GM21526 (cell line): ENCODE data around the gene ADIPOQ.
A peak's percentile ranks its signal among the peaks of the same experiment; 100 is the strongest.
"Not testable (repeated sequence)": the region's sequence is repeated elsewhere in the genome, so short reads cannot be mapped to it uniquely, and the experiment has no call there.

ENCODE experiments used
- ATAC-seq: cut with Tn5 transposase; IDR thresholded peaks from one replicate; pipeline ENCODE4 v1.9.1; 2021; ENCODE audit warnings: moderate library complexity; ENCODE audit not compliant: unreplicated experiment, low FRiP score

Gene ADIPOQ

GRCh38 chr3:186825872-186826409, 16.6 kb upstream of the ADIPOQ start:
- ATAC-seq, result no peak

DNA sequence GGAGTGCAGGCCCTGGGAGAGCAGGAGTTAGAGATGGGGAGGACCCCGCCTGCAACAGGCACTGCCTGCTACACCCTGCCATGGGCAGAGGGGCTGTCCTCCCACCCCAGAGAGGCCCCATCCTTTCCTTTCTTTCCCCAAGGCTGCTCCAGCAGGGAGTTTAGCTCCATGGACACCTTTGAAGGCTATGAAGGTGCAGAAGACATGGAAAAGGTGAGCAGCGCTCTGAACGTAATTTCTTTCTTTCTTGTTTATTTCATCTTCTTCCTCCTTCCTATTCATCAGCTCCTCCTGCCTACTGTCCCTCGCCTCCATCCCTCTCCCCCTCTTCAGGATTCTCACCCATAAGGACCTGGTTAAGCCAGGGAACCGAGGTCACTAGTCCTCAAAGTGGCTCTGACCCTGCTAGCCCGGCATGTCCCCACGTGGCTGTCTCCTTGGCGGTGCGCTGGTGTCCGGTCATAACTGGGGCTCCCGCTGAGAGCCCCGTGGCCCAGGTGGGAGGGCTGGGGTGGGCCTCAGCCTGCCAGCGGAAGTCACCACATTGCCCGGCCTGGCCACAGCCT, 16.0 kb upstream of the ADIPOQ start:
- ATAC-seq, result no peak

GRCh38 chr3:186826976-186827857, 15.3 kb upstream of the ADIPOQ start:
- peak; percentile 92 for ATAC-seq

DNA sequence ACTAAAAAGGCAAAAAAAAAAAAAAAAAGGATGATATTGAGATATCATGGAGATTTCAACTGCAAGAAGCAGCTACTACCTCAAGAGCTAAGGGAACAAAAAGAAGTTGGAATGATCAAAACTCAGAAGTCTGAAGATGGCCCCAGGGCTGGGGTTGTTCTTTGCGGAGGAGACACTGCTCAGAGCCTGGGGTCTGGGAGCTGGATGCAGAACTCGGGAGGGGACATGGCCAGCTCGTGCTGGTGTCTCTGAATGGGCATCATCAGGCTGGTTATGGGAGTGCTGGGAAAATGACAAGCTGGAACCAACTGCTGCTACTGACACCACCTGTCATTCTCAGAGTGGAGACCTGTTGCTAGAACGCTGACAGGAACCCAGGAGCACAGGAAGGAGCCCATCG, 14.2 kb upstream of the ADIPOQ start:
- no peak for ATAC-seq

DNA sequence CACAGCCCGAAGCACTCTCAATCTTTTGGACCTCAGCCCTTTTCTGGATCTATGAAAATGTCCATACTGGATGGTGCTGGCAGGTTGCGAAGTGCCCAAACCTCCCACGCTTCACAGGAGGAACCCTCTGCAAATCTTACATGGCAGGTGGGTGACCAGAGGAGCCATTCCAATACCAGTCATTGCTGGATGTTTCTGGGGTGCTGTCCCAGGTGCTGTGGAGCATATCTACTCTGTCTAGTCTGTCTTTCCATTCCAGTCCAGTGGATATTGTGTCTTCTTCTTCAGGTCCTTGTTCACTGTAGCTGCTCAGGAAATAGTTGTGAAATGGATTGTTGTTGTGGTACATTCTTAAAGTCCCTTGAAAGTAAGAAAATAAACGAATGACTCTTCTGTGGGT, 10.7 kb upstream of the ADIPOQ start:
- no peak for ATAC-seq

GRCh38 chr3:186832276-186832675, 10.2 kb upstream of the ADIPOQ start:
- ATAC-seq, result no peak

DNA sequence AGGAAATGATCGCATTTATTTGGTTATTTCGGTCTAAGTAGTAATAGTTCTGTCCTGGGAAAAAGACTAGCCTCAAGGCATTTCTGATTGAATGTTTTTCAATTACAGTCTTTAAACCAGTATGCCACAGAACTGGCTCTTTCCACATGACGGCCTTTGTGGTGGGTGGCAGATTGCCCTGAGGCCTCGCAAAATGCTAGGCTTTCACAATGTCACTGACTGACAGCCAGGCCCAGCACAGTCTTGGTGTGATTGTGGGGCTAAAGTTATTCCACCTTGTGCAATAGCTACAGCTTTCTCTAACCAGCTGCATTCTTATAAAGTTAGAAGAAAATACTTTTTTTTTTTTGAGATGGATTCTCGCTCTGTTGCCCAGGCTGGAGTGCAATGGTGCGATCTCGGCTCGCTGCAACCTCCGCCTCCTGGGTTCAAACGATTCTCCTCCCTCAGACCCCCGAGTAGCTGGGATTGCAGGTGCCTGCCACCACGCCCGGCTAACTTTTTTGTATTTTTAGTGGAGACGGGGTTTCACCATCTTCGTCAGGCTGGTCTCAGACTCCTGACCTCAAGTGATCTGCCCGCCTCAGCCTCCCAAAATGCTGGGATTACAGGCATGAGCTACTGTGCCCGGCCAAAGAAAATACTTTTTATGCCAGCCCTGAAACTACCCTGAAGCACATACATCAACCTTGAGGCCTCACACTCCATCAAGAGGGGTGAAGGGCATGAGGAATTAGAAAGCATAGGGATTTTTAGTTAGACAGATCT, 2.5 kb upstream of the ADIPOQ start:
- no peak for ATAC-seq

- ATAC-seq, result no peak
Measured at GRCh38 chr3:186841620-186842019, 890 bp upstream of the ADIPOQ start.

- no peak for ATAC-seq
Measured at GRCh38 chr3:186843039-186843432, 526 bp downstream of the ADIPOQ start.

DNA sequence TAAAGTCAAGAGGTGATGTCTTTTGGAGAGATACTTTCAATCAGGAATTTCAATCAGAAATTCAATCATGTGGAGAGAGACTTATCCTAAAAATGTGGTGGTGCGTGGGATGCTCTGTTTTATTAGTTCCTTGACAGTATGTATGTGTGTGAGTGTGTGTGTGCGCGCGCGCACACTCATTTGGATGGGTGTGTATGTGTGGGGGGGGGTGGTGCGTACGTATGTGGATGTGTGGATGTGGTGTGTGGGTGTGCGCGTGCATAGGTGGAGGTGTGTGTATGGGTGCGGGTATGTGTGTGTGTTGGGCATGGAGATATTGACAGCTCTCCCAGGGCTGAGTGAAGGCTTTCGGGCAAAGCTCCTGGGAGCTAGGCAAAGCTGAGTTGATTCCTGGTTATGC, 2.4 kb downstream of the ADIPOQ start:
- no peak for ATAC-seq

DNA sequence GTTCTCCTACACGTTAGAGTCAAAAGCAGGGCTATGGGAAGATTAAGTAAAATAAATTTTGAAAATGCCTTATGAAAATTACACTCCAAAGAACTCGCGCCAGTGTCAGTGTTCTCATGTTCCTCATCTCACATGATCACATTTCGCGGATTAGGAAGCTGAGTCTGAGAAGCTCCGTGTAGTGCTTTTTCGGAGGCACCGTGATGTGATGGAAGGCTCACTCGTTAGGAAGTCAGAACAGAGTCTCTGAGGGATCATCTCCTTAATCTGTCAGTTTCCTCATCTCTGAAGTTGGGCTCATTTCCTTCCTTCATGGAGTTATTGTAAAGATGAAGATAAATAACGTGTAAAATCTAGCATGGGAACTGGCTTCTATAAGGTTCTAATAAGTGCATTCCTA, 3.2 kb downstream of the ADIPOQ start:
- ATAC-seq, result no peak

- no peak for ATAC-seq
Measured at GRCh38 chr3:186847437-186847836, 4.9 kb downstream of the ADIPOQ start.

GRCh38 chr3:186849374-186849975, 7.0 kb downstream of the ADIPOQ start:
- peak; percentile 72 for ATAC-seq

DNA sequence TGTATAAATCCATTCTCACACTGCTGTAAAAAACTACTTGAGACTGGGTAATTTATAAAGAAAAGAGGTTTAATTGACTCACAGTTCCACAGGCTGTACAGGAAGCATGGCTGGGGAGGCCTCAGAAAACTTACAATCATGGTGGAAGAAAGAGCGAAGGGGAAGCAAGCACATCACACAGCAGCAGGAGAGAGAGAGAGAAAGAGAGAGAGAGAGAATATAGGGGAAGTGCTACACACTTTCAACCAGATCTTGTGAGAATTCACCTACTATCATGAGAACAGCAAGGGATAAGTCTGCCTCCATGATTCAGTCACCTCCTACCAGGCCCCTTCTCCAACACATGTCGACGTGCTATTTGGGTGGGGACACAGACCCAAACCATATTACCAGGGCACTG, 9.3 kb downstream of the ADIPOQ start:
- not testable (repeated sequence) for ATAC-seq

DNA sequence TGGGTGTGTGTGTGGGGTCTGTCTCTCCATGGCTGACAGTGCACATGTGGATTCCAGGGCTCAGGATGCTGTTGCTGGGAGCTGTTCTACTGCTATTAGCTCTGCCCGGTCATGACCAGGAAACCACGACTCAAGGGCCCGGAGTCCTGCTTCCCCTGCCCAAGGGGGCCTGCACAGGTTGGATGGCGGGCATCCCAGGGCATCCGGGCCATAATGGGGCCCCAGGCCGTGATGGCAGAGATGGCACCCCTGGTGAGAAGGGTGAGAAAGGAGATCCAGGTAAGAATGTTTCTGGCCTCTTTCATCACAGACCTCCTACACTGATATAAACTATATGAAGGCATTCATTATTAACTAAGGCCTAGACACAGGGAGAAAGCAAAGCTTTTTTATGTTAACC, 10.5 kb downstream of the ADIPOQ start:
- no peak for ATAC-seq

DNA sequence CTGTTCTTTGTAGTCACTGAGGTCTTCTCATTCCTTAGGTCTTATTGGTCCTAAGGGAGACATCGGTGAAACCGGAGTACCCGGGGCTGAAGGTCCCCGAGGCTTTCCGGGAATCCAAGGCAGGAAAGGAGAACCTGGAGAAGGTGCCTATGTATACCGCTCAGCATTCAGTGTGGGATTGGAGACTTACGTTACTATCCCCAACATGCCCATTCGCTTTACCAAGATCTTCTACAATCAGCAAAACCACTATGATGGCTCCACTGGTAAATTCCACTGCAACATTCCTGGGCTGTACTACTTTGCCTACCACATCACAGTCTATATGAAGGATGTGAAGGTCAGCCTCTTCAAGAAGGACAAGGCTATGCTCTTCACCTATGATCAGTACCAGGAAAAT, 11.6 kb downstream of the ADIPOQ start:
- no peak for ATAC-seq

- no peak for ATAC-seq
Measured at GRCh38 chr3:186854954-186855353, 12.4 kb downstream of the ADIPOQ start.

GRCh38 chr3:186857743-186858142, 15.2 kb downstream of the ADIPOQ start:
- ATAC-seq, result no peak

DNA sequence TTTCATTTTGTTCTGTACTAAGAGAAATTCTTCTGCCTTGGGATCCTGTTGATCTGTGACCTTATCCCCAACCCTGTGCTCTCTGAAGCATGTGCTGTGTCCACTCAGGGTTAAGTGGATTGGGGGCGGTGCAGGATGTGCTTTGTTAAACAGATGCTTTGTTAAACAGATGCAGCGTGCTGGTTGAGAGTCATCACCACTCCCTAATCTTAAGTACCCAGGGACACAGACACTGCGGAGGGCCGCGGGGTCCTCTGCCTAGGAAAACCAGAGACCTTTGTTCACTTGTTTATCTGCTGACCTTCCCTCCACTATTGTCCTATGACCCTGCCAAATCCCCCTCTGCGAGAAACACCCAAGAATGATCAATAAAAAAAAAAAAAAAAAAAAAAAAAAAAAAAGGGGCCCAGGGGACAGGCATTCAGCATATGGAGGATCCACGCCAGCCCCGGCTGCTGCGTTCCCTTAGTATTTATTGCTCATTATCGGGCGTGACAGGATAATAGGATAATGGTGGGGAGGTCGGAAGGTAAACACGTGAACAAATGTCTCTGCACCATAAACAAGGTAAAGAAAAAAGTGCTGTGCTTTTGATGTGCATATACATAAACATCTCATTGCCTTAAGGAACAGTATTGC, 22.8 kb downstream of the ADIPOQ start:
- ATAC-seq, result not testable (repeated sequence)

DNA sequence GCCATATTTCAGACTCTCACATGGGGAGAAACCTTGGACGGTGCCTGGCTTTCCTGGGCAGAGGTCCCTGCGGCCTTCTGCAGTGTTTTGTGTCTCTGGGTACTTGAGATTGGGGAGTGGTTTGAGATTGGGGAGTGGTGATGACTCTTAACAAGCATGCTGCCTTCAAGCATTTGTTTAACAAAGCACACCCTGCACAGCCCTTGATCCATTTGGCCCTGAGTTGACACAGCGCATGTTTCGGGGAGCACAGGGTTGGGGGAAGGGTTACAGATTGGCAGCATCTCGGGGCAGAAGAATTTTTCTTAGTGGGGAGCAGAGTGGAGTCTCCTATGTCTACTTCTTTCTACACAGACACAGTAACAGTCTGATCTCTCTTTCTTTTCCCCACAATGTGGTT, 23.6 kb downstream of the ADIPOQ start:
- not testable (repeated sequence) for ATAC-seq
